ENCODE measurements around the gene CDIPT.
"Not testable (repeated sequence)": the region's sequence is repeated elsewhere in the genome, so short reads cannot be mapped to it uniquely, and the experiment has no call there.

The CDIPT gene

GRCh38 chr16:29858149-29858849 is 4.7 kb downstream of the CDIPT start:
- no peak for DNase-seq (ENCODE audit: low spot score)

GRCh38 chr16:29857133-29857760 is 5.8 kb downstream of the CDIPT start:
- no peak for DNase-seq (ENCODE audit: low spot score)

GRCh38 chr16:29854520-29855100 is 8.4 kb downstream of the CDIPT start:
- no peak for DNase-seq (ENCODE audit: low spot score)

DNA sequence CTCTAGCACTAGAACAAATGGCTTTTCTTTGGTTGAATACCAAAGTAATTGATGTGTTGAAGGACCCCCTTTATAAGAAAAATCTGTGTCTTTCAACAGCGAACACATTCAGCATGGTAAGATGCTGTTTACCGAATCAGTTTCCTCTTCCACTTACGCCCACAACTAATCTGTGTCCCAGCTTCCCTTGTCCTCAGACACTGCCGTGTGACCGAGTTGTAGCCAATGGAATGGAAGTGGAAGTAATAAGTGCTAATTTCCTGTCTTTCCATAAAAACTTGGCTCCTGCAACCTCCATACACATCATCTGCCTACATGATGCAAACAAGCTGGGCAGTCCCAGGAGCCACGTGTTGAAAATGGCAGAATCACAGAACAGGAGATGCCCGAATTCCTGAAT is 10.4 kb downstream of the CDIPT start:
- DNase-seq (ENCODE audit: low spot score): no peak

DNA sequence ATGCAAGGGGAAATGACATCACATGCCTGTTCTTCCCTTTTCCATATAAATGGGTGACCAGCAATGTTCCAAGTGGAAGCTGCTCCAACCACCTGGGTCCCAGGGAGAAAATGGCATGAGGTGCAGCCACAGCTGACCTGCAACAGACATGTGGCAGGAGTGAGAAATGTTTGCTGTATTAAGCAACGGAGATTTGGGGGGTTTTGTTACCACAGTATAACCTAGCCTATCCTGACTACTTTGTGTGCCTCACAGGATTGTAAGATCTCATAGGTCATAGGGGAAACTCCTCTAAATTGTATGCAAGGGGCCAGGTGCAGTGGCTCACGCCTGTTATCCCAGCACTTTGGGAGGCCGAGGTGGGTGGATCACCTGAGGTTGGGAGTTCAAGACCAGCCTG is 12.0 kb downstream of the CDIPT start:
- DNase-seq (ENCODE audit: low spot score): no peak

GRCh38 chr16:29849505-29849904 is 13.5 kb downstream of the CDIPT start:
- DNase-seq (ENCODE audit: low spot score): no peak

GRCh38 chr16:29848420-29849297 is 14.4 kb downstream of the CDIPT start:
- DNase-seq (ENCODE audit: low spot score): peak; percentile 82

GRCh38 chr16:29845656-29846055 is 17.4 kb downstream of the CDIPT start:
- DNase-seq (ENCODE audit: low spot score): no peak

DNA sequence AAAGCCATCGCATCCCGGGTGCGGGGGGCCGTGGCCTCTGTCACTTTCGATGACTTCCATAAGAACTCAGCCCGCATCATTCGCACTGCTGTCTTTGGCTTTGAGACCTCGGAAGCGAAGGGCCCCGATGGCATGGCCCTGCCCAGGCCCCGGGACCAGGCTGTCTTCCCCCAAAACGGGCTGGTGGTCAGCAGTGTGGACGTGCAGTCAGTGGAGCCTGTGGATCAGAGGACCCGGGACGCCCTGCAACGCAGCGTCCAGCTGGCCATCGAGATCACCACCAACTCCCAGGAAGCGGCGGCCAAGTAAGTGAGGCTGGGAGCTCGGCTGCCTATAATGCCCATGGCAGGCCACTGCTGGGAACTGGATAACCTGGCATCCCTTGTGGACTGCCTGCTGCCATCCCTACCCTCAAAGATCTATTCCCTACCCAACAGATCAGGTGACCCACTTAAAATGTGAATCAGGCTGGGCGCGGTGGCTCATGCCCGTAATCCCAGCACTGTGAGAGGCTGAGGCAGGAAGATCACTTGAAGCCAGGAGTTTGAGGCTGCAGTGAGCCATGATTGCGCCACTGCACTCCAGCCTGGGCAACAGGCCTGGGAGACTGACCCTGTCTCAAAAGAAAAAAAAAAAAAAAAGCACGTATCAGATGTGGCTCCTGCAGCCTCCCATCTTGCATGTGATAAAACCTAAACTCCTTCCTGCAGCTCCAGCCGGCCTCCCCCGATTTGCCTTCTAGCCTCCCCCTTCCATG is 18.3 kb downstream of the CDIPT start:
- DNase-seq (ENCODE audit: low spot score): no peak

- DNase-seq (ENCODE audit: low spot score): no peak
These were observed 19.1 kb downstream of the CDIPT start for GRCh38 chr16:29843931-29844330.

- DNase-seq (ENCODE audit: low spot score): no peak
These were observed 20.2 kb downstream of the CDIPT start for GRCh38 chr16:29842732-29843346.

DNA sequence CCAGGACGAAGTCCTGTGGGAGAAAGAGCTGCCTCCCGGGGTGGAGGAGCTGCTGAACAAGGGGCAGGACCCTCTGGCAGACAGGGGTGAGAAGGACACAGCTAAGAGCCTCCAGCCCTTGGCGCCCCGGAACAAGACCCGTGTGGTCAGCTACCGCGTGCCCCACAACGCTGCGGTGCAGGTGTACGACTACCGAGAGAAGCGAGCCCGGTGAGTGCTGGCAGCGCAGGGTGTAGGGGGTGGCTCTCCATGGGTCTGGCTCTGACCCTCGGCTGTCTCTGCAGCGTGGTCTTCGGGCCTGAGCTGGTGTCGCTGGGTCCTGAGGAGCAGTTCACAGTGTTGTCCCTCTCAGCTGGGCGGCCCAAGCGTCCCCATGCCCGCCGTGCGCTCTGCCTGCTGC is 21.4 kb downstream of the CDIPT start:
- no peak for DNase-seq (ENCODE audit: low spot score)

- DNase-seq (ENCODE audit: low spot score): no peak
These were observed 22.8 kb downstream of the CDIPT start for GRCh38 chr16:29840240-29840639.

GRCh38 chr16:29839822-29840221 is 23.2 kb downstream of the CDIPT start:
- DNase-seq (ENCODE audit: low spot score): no peak

DNA sequence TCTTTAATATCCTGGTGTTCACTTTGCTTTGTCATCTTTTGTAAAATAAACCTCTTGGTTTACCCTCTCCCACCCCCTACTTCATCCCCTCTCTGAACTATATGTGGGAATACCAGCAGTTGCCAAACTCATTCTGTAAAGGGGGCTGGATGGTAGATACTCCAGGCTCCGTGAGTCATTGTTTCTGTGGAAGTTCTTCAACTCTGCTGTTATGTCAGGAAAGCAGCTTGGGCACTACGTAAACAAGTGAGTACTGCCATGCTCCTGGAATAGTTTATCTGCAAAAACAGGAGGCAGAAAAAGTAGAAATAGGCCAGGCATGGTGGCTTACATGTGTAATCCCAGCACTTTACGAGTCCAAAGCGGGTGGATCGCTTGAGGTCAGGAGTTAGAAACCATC is 25.2 kb downstream of the CDIPT start:
- DNase-seq (ENCODE audit: low spot score): no peak

GRCh38 chr16:29836623-29837022 is 26.4 kb downstream of the CDIPT start:
- DNase-seq (ENCODE audit: low spot score): no peak

GRCh38 chr16:29835926-29836325 is 27.1 kb downstream of the CDIPT start:
- DNase-seq (ENCODE audit: low spot score): no peak

DNA sequence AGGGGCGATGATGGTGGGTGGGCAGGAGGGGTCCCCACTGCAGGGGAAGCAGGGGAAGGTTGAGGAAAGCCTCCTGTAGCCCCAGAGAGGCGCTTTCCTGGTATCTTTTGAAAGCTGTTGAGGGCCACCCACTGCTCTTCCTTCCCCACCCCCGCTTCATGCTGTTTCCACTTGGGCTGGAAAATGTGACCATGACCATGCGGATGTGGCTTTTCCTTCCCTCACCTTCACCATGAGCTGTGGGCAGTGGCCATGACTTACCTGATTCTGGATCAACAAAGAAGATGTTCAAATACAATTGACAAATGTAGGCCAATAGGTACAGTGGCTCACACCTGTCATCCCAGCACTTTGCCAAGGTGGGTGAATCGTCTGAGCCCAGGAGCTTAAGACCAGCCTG is 28.9 kb downstream of the CDIPT start:
- DNase-seq (ENCODE audit: low spot score): no peak

DNA sequence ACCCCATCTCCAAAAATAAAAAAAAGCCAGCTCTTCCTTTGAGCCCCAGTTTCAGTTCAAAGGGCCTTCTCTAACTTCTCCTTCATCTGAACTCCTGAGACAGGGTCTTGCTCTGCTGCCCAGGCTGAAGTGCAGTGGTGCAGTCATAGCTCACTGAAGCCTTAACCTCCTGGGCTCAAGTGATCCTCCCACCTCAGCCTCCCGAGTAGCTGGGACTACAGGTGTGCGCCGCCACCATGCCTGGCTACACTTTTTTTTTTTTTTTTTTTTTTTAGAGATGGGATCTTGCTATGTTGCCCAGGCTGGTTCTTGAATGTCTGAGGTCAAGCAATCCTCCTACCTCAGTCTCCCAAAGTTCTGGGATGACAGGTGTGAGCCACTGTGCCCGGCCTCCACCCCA is 29.8 kb downstream of the CDIPT start:
- not testable (repeated sequence) for DNase-seq (ENCODE audit: low spot score)

- DNase-seq (ENCODE audit: low spot score): no peak
These were observed 31.5 kb downstream of the CDIPT start for GRCh38 chr16:29831490-29831889.

- no peak for DNase-seq (ENCODE audit: low spot score)
These were observed 32.3 kb downstream of the CDIPT start for GRCh38 chr16:29830774-29831173.

- DNase-seq (ENCODE audit: low spot score): no peak
These were observed 36.7 kb downstream of the CDIPT start for GRCh38 chr16:29826342-29826695.

All from activated CD4-positive, alpha-beta T cell treated with anti-CD3 and anti-CD28 coated beads, Interleukin-2, Interleukin-4, amounts not matched to agents 100 ng/mL and 50 ng/mL, durations not matched to agents 16 hours and 8 hours (primary cell).